Activated CD8-positive, alpha-beta T cell treated with anti-CD3 and anti-CD28 coated beads, Interleukin-2, amount 10 ng/mL, durations not matched to agents 7 days and 5 days (primary cell): Measurements from ENCODE around the gene AHRR. TPM values are rescaled to one million over a fixed set of nuclear protein-coding genes. Genes with fewer than 3 reads are reported as not detected.

Experiments
- ATAC-seq: fragments of 150-1000 bp; cut with Tn5 transposase; one replicate; pipeline ENCODE4 v1.10.0; 2021; ENCODE audit warnings: moderate library complexity
- CTCF ChIA-PET: fragments of 350-600 bp; sonication (Branson Sonifier 250); formaldehyde crosslinking; loops from one replicate; lab custom pipeline; 2021; ENCODE audit warnings: antibody characterized with exemption; lab: Charles Lee
- POLR2A ChIA-PET: fragments of 350-600 bp; sonication (Branson Sonifier 250); formaldehyde crosslinking; loops from one replicate; lab custom pipeline; 2021; ENCODE audit warnings: antibody characterized with exemption; lab: Charles Lee
- DNase-seq: peaks from one replicate; pipeline ENCODE4 v3.0.0-alpha.2; 2020
- H3K27ac Mint-ChIP-seq: one replicate; pipeline ENCODE4 v1.8.0; 2021; ENCODE audit warnings: mild to moderate bottlenecking, mixed read lengths
- H3K27me3 Mint-ChIP-seq: one replicate; pipeline ENCODE4 v1.8.0; 2021; ENCODE audit warnings: low read depth, mixed read lengths
- H3K36me3 Mint-ChIP-seq: one replicate; pipeline ENCODE4 v1.8.0; 2021; ENCODE audit warnings: low read depth, mixed read lengths
- H3K4me1 Mint-ChIP-seq: one replicate; pipeline ENCODE4 v1.8.0; 2021; ENCODE audit warnings: low read depth, mixed read lengths
- H3K4me3 Mint-ChIP-seq: one replicate; pipeline ENCODE4 v1.8.0; 2021; ENCODE audit warnings: mild to moderate bottlenecking, mixed read lengths
- H3K9me3 Mint-ChIP-seq: one replicate; pipeline ENCODE4 v1.8.0; 2022; ENCODE audit warnings: mixed read lengths; ENCODE audit not compliant: insufficient read depth
- total RNA-seq, 2 experiments: library from RNA; stranded (reverse); gene quantifications; one replicate each; pipeline ENCODE4 v1.2.3, GENCODE V29; 2021

The AHRR gene
- total RNA-seq, 2 experiments from 2014 or later: 56.1 to 57.2 TPM

- DNase-seq (peak; percentile 58), ATAC-seq (peak; percentile 92)
- no peaks in the 10 kb centered on the region for H3K27me3 Mint-ChIP-seq
- POLR2A ChIA-PET: no interaction called here
- no peak overlapping the region for H3K4me3 Mint-ChIP-seq
- H3K36me3 Mint-ChIP-seq: peaks cover 46% of the 10 kb centered on the region
- peaks cover 13% of the 10 kb centered on the region for H3K4me1 Mint-ChIP-seq
- CTCF ChIA-PET: interaction anchor here (0.7 to 2.7 kb wide), 18 partner anchors 9 to 212 kb away, joined by 3 to 32 read pairs (median 4); partner anchors contain the start of gene AHRR
- H3K9me3 Mint-ChIP-seq: no peaks in the 10 kb centered on the region
- peak overlapping the region; percentile 43 for H3K27ac Mint-ChIP-seq
Observed at GRCh38 chr5:431001-431710, 109.6 kb downstream of the AHRR start.

GRCh38 chr5:431711-432050 is 110.2 kb downstream of the AHRR start:
- no peaks in the 10 kb centered on the region for H3K27me3 Mint-ChIP-seq
- no peaks in the 10 kb centered on the region for H3K9me3 Mint-ChIP-seq
- peaks cover 14% of the 10 kb centered on the region for H3K4me1 Mint-ChIP-seq
- CTCF ChIA-PET: interaction anchor here (0.7 to 2.7 kb wide), 18 partner anchors 8 to 212 kb away, joined by 3 to 32 read pairs (median 4); partner anchors contain the start of gene AHRR
- DNase-seq (no peak), ATAC-seq (no peak)
- POLR2A ChIA-PET: interaction anchor here (0.6 kb wide), 1 partner anchor 15 kb away, joined by 4 read pairs; no protein-coding TSS in a partner anchor
- no peak overlapping the region for H3K4me3 Mint-ChIP-seq
- no peak overlapping the region for H3K27ac Mint-ChIP-seq
- H3K36me3 Mint-ChIP-seq: peaks cover 41% of the 10 kb centered on the region

- peaks cover 17% of the 10 kb centered on the region for H3K4me1 Mint-ChIP-seq
- DNase-seq: no peak
- ChIA-PET CTCF (interaction anchor here (0.6 to 2.7 kb wide), 9 partner anchors 13 to 147 kb away, joined by 3 to 13 read pairs (median 4); partner anchors contain the start of gene AHRR), POLR2A (interaction anchor here (0.6 kb wide), 2 partner anchors 14 to 89 kb away, joined by 3 to 4 read pairs; no protein-coding TSS in a partner anchor)
- no peak for ATAC-seq
- no peaks in the 10 kb centered on the region for H3K9me3 Mint-ChIP-seq
- H3K27me3 Mint-ChIP-seq: no peaks in the 10 kb centered on the region
- peaks cover 34% of the 10 kb centered on the region for H3K36me3 Mint-ChIP-seq
- no peak overlapping the region for H3K27ac Mint-ChIP-seq
- H3K4me3 Mint-ChIP-seq: no peak overlapping the region
Observed at GRCh38 chr5:432201-432927, 110.8 kb downstream of the AHRR start.

GRCh38 chr5:432928-433791 is 111.6 kb downstream of the AHRR start:
- no peaks in the 10 kb centered on the region for H3K27me3 Mint-ChIP-seq
- H3K4me3 Mint-ChIP-seq: no peak overlapping the region
- peaks cover 17% of the 10 kb centered on the region for H3K4me1 Mint-ChIP-seq
- no peak overlapping the region for H3K27ac Mint-ChIP-seq
- DNase-seq (no peak), ATAC-seq (no peak)
- peaks cover 26% of the 10 kb centered on the region for H3K36me3 Mint-ChIP-seq
- POLR2A ChIA-PET: no interaction called here
- CTCF ChIA-PET: interaction anchor here (0.8 to 1.5 kb wide), 3 partner anchors 116 to 118 kb away, joined by 3 to 6 read pairs (median 5); no protein-coding TSS in a partner anchor
- no peaks in the 10 kb centered on the region for H3K9me3 Mint-ChIP-seq

- ChIA-PET CTCF (interaction anchor here (1.5 kb wide), 1 partner anchor 117 kb away, joined by 6 read pairs; no protein-coding TSS in a partner anchor), POLR2A (no interaction called here)
- no peak overlapping the region for H3K27ac Mint-ChIP-seq
- H3K27me3 Mint-ChIP-seq: no peaks in the 10 kb centered on the region
- no peaks in the 10 kb centered on the region for H3K9me3 Mint-ChIP-seq
- no peak for ATAC-seq
- peaks cover 21% of the 10 kb centered on the region for H3K36me3 Mint-ChIP-seq
- peaks cover 17% of the 10 kb centered on the region for H3K4me1 Mint-ChIP-seq
- H3K4me3 Mint-ChIP-seq: no peak overlapping the region
- no peak for DNase-seq
Observed at GRCh38 chr5:433836-434235, 112.3 kb downstream of the AHRR start.

GRCh38 chr5:434443-435146 is 113.1 kb downstream of the AHRR start:
- CTCF ChIA-PET: interaction anchor here (0.9 to 1.5 kb wide), 2 partner anchors 12 to 117 kb away, joined by 3 to 6 read pairs; no protein-coding TSS in a partner anchor
- no peak overlapping the region for H3K27ac Mint-ChIP-seq
- no peak for DNase-seq
- no peak for ATAC-seq
- H3K4me1 Mint-ChIP-seq: peaks cover 17% of the 10 kb centered on the region
- peaks cover 18% of the 10 kb centered on the region for H3K36me3 Mint-ChIP-seq
- no peaks in the 10 kb centered on the region for H3K27me3 Mint-ChIP-seq
- POLR2A ChIA-PET: no interaction called here
- no peaks in the 10 kb centered on the region for H3K9me3 Mint-ChIP-seq
- H3K4me3 Mint-ChIP-seq: no peak overlapping the region

GRCh38 chr5:435156-435790 is 113.8 kb downstream of the AHRR start:
- H3K4me3 Mint-ChIP-seq: no peak overlapping the region
- H3K27ac Mint-ChIP-seq: no peak overlapping the region
- peaks cover 21% of the 10 kb centered on the region for H3K4me1 Mint-ChIP-seq
- H3K9me3 Mint-ChIP-seq: no peaks in the 10 kb centered on the region
- H3K27me3 Mint-ChIP-seq: no peaks in the 10 kb centered on the region
- ATAC-seq: no peak
- ChIA-PET POLR2A (no interaction called here), CTCF (interaction anchor here (0.9 to 1.5 kb wide), 2 partner anchors 12 to 118 kb away, joined by 3 to 6 read pairs; no protein-coding TSS in a partner anchor)
- H3K36me3 Mint-ChIP-seq: peaks cover 14% of the 10 kb centered on the region
- DNase-seq: no peak

GRCh38 chr5:435961-436640 is 114.6 kb downstream of the AHRR start:
- Mint-ChIP-seq H3K4me1 (peaks cover 24% of the 10 kb centered on the region), H3K27ac (no peak overlapping the region), H3K9me3 (no peaks in the 10 kb centered on the region), H3K27me3 (no peaks in the 10 kb centered on the region), H3K36me3 (peaks cover 11% of the 10 kb centered on the region), H3K4me3 (no peak overlapping the region)
- ChIA-PET POLR2A (interaction anchor here (1.0 kb wide), 1 partner anchor 13 kb away, joined by 3 read pairs; no protein-coding TSS in a partner anchor), CTCF (no interaction called here)
- no peak for DNase-seq
- ATAC-seq: no peak

- H3K9me3 Mint-ChIP-seq: no peaks in the 10 kb centered on the region
- H3K36me3 Mint-ChIP-seq: peaks cover 9% of the 10 kb centered on the region
- H3K27me3 Mint-ChIP-seq: no peaks in the 10 kb centered on the region
- ChIA-PET CTCF (interaction anchor here (0.6 kb wide), 1 partner anchor 54 kb away, joined by 3 read pairs; no protein-coding TSS in a partner anchor), POLR2A (interaction anchor here (1.0 kb wide), 1 partner anchor 12 kb away, joined by 3 read pairs; no protein-coding TSS in a partner anchor)
- H3K4me1 Mint-ChIP-seq: peaks cover 25% of the 10 kb centered on the region
- DNase-seq: no peak
- no peak for ATAC-seq
- H3K27ac Mint-ChIP-seq: no peak overlapping the region
- H3K4me3 Mint-ChIP-seq: no peak overlapping the region
Observed at GRCh38 chr5:436641-436975, 115.1 kb downstream of the AHRR start.

GRCh38 chr5:437281-437771 is 115.8 kb downstream of the AHRR start:
- H3K27ac Mint-ChIP-seq: no peak overlapping the region
- H3K36me3 Mint-ChIP-seq: peaks cover 6% of the 10 kb centered on the region
- no peak overlapping the region for H3K4me3 Mint-ChIP-seq
- ChIA-PET POLR2A (interaction anchor here (0.9 to 1.0 kb wide), 2 partner anchors 11 to 91 kb away, joined by 3 read pairs; no protein-coding TSS in a partner anchor), CTCF (interaction anchor here (0.6 kb wide), 1 partner anchor 55 kb away, joined by 3 read pairs; no protein-coding TSS in a partner anchor)
- H3K4me1 Mint-ChIP-seq: peaks cover 32% of the 10 kb centered on the region
- H3K9me3 Mint-ChIP-seq: no peaks in the 10 kb centered on the region
- H3K27me3 Mint-ChIP-seq: no peaks in the 10 kb centered on the region
- no peak for DNase-seq
- ATAC-seq: no peak
